ENCODE data around the gene RNU2-63P.
"Not testable (repeated sequence)": the region's sequence is repeated elsewhere in the genome, so short reads cannot be mapped to it uniquely, and the experiment has no call there.

RNU2-63P gene

GRCh38 chr2:88002359-88002707 lies 14.0 kb downstream of the RNU2-63P start:
- TF ChIP-seq, protein P1, sequence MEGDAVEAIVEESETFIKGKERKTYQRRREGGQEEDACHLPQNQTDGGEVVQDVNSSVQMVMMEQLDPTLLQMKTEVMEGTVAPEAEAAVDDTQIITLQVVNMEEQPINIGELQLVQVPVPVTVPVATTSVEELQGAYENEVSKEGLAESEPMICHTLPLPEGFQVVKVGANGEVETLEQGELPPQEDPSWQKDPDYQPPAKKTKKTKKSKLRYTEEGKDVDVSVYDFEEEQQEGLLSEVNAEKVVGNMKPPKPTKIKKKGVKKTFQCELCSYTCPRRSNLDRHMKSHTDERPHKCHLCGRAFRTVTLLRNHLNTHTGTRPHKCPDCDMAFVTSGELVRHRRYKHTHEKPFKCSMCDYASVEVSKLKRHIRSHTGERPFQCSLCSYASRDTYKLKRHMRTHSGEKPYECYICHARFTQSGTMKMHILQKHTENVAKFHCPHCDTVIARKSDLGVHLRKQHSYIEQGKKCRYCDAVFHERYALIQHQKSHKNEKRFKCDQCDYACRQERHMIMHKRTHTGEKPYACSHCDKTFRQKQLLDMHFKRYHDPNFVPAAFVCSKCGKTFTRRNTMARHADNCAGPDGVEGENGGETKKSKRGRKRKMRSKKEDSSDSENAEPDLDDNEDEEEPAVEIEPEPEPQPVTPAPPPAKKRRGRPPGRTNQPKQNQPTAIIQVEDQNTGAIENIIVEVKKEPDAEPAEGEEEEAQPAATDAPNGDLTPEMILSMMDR (conservative IDR thresholded peaks at IDR 0.05; ENCODE audit: control insufficient read depth, insufficient read depth, low read depth, low read length): no peak
- DNase-seq (ENCODE audit: low read depth): no peak
- H3K4me3 ChIP-seq (ENCODE audit: control insufficient read depth, low read depth, low read length): no peak overlapping the region

DNA sequence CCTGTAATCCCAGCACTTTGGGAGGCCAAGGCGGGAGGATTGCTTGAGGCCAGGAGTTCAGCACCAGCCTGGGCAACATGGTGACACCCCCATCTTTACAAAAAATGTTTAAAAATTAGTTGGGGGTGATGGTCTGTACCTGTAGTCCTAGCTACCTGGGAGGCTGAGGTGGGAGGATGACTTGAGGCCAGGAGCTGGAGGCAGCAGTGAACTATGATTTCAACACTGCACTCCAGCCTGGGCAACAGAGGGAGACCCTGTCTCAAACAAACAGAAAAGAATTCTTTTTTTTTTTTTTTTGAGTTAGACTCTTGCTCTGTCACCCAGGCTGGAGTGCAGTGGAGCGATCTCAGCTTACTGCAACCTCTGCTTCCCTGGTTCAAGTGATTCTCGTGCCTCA lies 15.9 kb downstream of the RNU2-63P start:
- H3K4me3 ChIP-seq (ENCODE audit: control insufficient read depth, low read depth, low read length); DNase-seq (ENCODE audit: low read depth): not testable (repeated sequence)

DNA sequence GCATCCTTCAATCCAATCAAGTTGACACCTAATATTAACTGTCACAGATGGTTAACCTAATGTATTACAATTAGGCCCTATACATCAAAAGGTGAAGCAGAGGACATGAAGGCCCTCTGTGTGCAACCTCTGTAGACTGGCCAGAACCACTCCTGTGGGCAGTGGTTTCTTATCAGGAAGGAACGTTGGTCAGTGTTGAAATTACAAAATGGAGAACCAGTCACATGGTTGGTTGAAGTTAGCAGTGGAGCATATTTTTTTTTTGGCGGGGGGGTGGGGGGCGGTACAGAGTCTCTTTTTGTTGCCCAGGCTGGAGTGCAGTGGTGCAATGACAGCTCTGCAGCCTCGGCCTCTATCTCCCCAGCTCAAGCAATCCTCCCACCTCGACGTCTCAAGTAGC lies 19.8 kb downstream of the RNU2-63P start:
- TF ChIP-seq, protein P1 (conservative IDR thresholded peaks at IDR 0.05; ENCODE audit: control insufficient read depth, insufficient read depth, low read depth, low read length): no peak
- no peak overlapping the region for H3K4me3 ChIP-seq (ENCODE audit: control insufficient read depth, low read depth, low read length)
- no peak for DNase-seq (ENCODE audit: low read depth)

DNA sequence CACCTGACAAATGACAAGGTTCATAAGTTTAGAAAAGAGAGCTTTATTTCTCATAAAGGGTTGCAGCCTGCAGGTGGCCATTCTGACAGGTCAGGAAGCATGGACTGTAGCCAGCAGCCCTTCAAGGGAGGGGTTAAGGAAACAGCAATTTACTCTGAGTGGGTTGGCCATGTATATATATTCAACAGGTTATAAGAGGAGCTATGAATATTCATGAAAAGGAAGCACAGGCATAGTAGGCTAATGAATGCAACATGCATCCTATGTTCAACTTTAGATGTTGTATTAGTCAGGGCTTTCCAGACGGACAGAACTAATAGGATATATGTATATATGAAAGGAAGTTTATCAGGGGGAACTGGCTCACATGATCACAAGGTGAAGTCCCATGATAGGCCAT lies 20.6 kb downstream of the RNU2-63P start:
- no peak for DNase-seq (ENCODE audit: low read depth)
- TF ChIP-seq, protein P1 (conservative IDR thresholded peaks at IDR 0.05; ENCODE audit: control insufficient read depth, insufficient read depth, low read depth, low read length): no peak

DNA sequence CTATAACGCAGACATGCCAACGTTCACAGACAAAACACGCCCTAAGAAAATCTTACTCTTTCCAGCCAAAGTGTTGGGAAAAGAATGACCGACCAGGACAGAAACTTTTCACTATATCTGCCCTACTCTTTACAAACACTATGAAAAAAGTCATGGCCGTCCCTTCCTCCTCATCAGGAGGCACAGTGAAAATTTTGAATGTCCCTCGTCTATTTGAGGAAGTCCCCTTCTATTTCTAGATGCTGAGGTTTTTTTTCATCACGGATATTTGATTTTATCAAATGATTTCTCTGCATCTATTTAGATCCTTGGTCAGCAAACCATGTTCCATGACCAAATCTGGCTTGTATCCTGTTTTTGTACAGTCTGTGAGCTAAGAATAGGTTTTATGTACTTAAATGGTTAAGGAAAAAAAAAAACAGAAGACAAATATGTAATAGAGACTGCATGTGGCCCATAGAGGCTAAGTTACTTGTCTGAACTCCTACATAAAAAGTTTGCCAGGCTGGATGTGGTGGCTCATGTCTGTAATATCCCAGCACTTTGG lies 22.0 kb downstream of the RNU2-63P start:
- DNase-seq (ENCODE audit: low read depth): not testable (repeated sequence)

More for the DNA sequence above, 20.6 kb downstream of the RNU2-63P start:
- H3K4me3 ChIP-seq (ENCODE audit: control insufficient read depth, low read depth, low read length): no peak overlapping the region

DNA sequence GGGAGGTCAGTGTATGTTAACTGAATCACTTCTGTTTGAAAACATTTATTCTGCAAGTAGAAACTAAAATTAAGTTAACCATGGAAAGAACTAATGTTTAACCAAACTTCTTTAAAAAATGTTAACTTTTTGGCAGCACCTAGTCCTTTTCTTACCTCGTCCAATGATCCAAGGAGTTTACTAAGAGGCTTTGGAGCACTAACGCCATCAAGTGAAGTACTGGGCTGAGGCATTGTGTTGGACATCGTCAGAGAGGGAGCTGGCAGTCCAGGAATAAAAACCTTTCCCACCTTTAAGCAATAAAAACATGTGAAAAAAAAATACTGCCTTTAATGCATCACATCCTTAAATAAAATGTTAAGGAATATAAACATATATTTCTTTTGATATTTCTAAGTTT lies 23.8 kb downstream of the RNU2-63P start:
- not testable (repeated sequence) for DNase-seq (ENCODE audit: low read depth); H3K4me3 ChIP-seq (ENCODE audit: control insufficient read depth, low read depth, low read length)

More for the DNA sequence above, 22.0 kb downstream of the RNU2-63P start:
- not testable (repeated sequence) for H3K4me3 ChIP-seq (ENCODE audit: control insufficient read depth, low read depth, low read length)

DNA sequence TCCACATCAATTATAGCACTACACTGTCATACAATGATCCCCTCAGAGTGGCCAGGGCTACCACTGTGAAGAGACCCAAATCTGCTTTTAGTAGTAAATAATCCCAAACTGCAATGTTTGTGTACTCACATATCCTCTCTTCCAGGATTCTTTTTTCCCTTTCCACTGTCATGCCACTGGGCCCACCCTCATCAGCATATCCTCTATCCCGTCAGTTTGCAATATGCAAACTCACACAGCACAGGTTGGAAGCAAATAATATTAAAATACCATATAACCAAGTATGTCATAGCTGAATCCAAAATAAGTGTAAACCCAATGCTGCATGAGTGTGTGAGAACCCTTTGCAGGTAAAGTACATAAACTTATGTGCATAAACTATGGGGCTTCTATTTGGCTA lies 28.9 kb downstream of the RNU2-63P start:
- not testable (repeated sequence) for H3K4me3 ChIP-seq (ENCODE audit: control insufficient read depth, low read depth, low read length); DNase-seq (ENCODE audit: low read depth)

DNA sequence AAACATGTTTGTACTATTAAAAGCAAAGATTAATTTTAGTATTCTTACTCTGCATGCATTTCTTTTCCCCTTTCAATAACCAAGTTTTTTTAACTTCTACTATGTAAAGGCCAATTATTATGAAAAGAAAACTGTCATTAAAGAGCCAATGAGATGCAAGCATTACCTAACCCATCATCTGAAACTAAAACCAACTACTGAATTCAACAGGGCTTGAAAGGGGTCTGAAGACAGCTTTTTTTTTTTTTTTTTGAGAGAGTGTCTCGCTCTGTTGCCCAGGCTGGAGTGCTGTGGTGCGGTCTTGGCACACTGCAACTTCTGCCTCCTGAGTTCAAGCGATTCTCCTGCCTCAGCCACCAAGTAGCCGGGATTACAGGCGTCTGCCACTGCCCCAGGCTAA lies 30.4 kb downstream of the RNU2-63P start:
- DNase-seq (ENCODE audit: low read depth); H3K4me3 ChIP-seq (ENCODE audit: control insufficient read depth, low read depth, low read length): not testable (repeated sequence)

- not testable (repeated sequence) for DNase-seq (ENCODE audit: low read depth); H3K4me3 ChIP-seq (ENCODE audit: control insufficient read depth, low read depth, low read length)
Observed at GRCh38 chr2:87981182-87981581, 35.2 kb downstream of the RNU2-63P start.

DNA sequence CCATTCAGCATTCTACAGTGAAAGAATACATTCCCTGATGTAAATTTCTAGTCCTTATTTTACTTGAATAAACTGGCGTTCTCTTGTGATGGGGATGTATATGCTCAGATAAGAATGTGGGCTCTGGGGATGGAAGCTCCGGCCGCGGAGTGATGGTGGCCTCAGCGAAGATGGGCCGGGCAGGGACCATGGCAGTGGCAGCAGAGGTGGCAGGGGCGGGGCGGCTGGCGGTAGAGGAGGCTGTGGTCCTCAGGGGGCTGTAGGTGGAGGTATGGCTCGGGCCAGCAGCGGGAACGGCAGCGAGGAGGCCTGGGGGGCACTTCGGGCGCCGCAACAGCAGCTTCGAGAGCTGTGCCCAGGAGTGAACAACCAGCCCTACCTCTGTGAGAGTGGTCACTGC lies 44.0 kb downstream of the RNU2-63P start:
- not testable (repeated sequence) for H3K4me3 ChIP-seq (ENCODE audit: control insufficient read depth, low read depth, low read length); DNase-seq (ENCODE audit: low read depth)
